Adrenal gland (tissue), 5 donors: ENCODE measurements around the gene AKIP1.

Experiments
- CTCF ChIP-seq, 6 experiments: fragments of 450-650 bp in 4 of 6; fragments of 200-600 bp in 2 of 6; sonication (generic) in 1 of 6; IDR thresholded peaks; 1 replicate in 5 of 6; 2 replicates in 1 of 6; pipeline versions ENCODE4 v1.5.1 to v1.8.0; 2016 to 2021; ENCODE audit warnings: antibody characterized with exemption in 6 of 6, mild to moderate bottlenecking in 2 of 6, moderate library complexity in 1 of 6
- POLR2A ChIP-seq, 2 donors: fragments of 450-650 bp; IDR thresholded peaks; one replicate each; pipeline ENCODE4 v1.6.1; 2017; ENCODE audit warnings: antibody characterized with exemption in 2 of 2, mild to moderate bottlenecking in 2 of 2, moderate library complexity in 1 of 2
- donor health status: DM: no; HTN: no; CAD: no.

GRCh38 chr11:8870411-8871170 is 40.4 kb upstream of the AKIP1 start:
- TF ChIP-seq CTCF (IDR thresholded peaks at IDR 0.05) (no peak), POLR2A (IDR thresholded peaks at IDR 0.05) (peak in 1 of 2 donors; percentile 29)
